Lower lobe of right lung (tissue), 2 donors: Measurements from ENCODE around the gene BCAM. TPM values are rescaled to one million over a fixed set of nuclear protein-coding genes. Genes with fewer than 3 reads are reported as not detected.

Experiments used
- ATAC-seq, 2 donors: fragments of 200-7000 bp; cut with Tn5 transposase; one replicate each; pipeline ENCODE4 v1.9.1; 2020 to 2022; ENCODE audit warnings: mild to moderate bottlenecking in 2 of 2, moderate library complexity in 2 of 2
- DNase-seq: peaks from one replicate; pipeline ENCODE4 v3.0.0-alpha.2; 2020
- H3K27ac ChIP-seq: fragments of 200-600 bp; one replicate; pipeline ENCODE4 v1.8.0; 2022
- H3K27me3 ChIP-seq: fragments of 200-600 bp; one replicate; pipeline ENCODE4 v1.8.0; 2022; ENCODE audit warnings: low read depth
- H3K36me3 ChIP-seq: fragments of 200-600 bp; one replicate; pipeline ENCODE4 v1.8.0; 2022; ENCODE audit warnings: mild to moderate bottlenecking
- H3K4me1 ChIP-seq: fragments of 200-600 bp; one replicate; pipeline ENCODE4 v1.8.0; 2022
- H3K4me3 ChIP-seq: fragments of 200-600 bp; one replicate; pipeline ENCODE4 v1.8.0; 2022; ENCODE audit warnings: mild to moderate bottlenecking
- H3K9me3 ChIP-seq: fragments of 200-600 bp; one replicate; pipeline ENCODE4 v1.8.0; 2022
- intact Hi-C: fragments of 100-400 bp; cut with DNase I; formaldehyde crosslinking; loops from one replicate; pipeline ENCODE4 v1.11.0; 2022
- total RNA-seq: library from RNA; stranded (reverse); fragmentation: NEBNext Ultra II Directional; extraction: Animal tissue kit (Norgen Biotek cat#: 25700); gene quantifications from one replicate; pipeline ENCODE4 v1.2.1, GENCODE V29; 2021
- TF ChIP-seq, protein P1 (sequence below): fragments of 200-600 bp; IDR thresholded peaks from one replicate; pipeline ENCODE4 v1.8.0; 2022; ENCODE audit warnings: antibody characterized with exemption, mild to moderate bottlenecking
- donor health status: DM: no; HTN: yes; CAD: no; lungs with severe emphysema.

BCAM gene
- total RNA-seq, 1 donor from 2014 or later: 205 TPM

DNA sequence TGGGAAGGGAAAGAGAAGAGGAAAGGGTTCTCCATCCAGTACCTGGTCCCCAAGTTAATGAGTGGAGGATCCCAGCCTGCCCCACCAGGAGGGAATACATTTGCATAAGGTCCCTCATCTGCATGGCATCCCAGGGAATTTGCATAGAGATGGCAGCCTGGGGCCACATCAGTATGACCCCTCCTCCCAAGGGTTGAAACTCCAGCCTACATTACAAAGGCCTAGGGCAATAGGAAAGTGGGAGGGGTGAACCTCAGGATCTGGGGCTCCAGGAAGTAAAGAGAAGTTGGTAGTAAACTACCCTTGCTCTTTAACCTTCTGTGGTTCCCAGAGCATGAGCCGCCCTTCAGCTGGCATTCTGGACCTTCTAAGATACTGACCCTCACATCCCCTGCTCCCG lies 30.4 kb downstream of the BCAM start:
- Histone ChIP-seq H3K4me3 (no peak overlapping the region), H3K4me1 (peaks cover 6% of the 10 kb centered on the region), H3K27ac (no peak overlapping the region), H3K36me3 (no peaks in the 10 kb centered on the region), H3K27me3 (no peaks in the 10 kb centered on the region), H3K9me3 (no peaks in the 10 kb centered on the region)
- TF ChIP-seq, protein P1, sequence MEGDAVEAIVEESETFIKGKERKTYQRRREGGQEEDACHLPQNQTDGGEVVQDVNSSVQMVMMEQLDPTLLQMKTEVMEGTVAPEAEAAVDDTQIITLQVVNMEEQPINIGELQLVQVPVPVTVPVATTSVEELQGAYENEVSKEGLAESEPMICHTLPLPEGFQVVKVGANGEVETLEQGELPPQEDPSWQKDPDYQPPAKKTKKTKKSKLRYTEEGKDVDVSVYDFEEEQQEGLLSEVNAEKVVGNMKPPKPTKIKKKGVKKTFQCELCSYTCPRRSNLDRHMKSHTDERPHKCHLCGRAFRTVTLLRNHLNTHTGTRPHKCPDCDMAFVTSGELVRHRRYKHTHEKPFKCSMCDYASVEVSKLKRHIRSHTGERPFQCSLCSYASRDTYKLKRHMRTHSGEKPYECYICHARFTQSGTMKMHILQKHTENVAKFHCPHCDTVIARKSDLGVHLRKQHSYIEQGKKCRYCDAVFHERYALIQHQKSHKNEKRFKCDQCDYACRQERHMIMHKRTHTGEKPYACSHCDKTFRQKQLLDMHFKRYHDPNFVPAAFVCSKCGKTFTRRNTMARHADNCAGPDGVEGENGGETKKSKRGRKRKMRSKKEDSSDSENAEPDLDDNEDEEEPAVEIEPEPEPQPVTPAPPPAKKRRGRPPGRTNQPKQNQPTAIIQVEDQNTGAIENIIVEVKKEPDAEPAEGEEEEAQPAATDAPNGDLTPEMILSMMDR: no peak
- DNase-seq: no peak
- no peak for ATAC-seq
- intact Hi-C loops: no loop called here

- intact Hi-C loops: no loop called here
- H3K27ac ChIP-seq: no peak overlapping the region
- H3K27me3 ChIP-seq: no peaks in the 10 kb centered on the region
- no peaks in the 10 kb centered on the region for H3K9me3 ChIP-seq
- DNase-seq (no peak), ATAC-seq (no peak)
- peaks cover 17% of the 10 kb centered on the region for H3K4me1 ChIP-seq
- TF ChIP-seq, protein P1: no peak
- no peaks in the 10 kb centered on the region for H3K36me3 ChIP-seq
- H3K4me3 ChIP-seq: no peak overlapping the region
These were observed 31.9 kb downstream of the BCAM start for GRCh38 chr19:44840811-44841210.

- TF ChIP-seq, protein P1: no peak
- Histone ChIP-seq H3K27ac (peak overlapping the region; percentile 46), H3K27me3 (no peaks in the 10 kb centered on the region), H3K4me3 (no peak overlapping the region), H3K36me3 (no peaks in the 10 kb centered on the region), H3K4me1 (peaks cover 17% of the 10 kb centered on the region), H3K9me3 (no peaks in the 10 kb centered on the region)
- intact Hi-C loops: no loop called here
- peak; percentile 4 to 5 for ATAC-seq
- peak; percentile 82 for DNase-seq
These were observed 32.3 kb downstream of the BCAM start for GRCh38 chr19:44841231-44841630.

- Histone ChIP-seq H3K9me3 (no peaks in the 10 kb centered on the region), H3K27ac (peak overlapping the region; percentile 86), H3K4me1 (peaks cover 44% of the 10 kb centered on the region), H3K27me3 (no peaks in the 10 kb centered on the region), H3K36me3 (no peaks in the 10 kb centered on the region), H3K4me3 (peak overlapping the region; percentile 85)
- ATAC-seq (no peak), DNase-seq (peak; percentile 67)
- intact Hi-C loops: no loop called here
- TF ChIP-seq, protein P1: no peak
These were observed 36.3 kb downstream of the BCAM start for GRCh38 chr19:44845286-44845611.

DNA sequence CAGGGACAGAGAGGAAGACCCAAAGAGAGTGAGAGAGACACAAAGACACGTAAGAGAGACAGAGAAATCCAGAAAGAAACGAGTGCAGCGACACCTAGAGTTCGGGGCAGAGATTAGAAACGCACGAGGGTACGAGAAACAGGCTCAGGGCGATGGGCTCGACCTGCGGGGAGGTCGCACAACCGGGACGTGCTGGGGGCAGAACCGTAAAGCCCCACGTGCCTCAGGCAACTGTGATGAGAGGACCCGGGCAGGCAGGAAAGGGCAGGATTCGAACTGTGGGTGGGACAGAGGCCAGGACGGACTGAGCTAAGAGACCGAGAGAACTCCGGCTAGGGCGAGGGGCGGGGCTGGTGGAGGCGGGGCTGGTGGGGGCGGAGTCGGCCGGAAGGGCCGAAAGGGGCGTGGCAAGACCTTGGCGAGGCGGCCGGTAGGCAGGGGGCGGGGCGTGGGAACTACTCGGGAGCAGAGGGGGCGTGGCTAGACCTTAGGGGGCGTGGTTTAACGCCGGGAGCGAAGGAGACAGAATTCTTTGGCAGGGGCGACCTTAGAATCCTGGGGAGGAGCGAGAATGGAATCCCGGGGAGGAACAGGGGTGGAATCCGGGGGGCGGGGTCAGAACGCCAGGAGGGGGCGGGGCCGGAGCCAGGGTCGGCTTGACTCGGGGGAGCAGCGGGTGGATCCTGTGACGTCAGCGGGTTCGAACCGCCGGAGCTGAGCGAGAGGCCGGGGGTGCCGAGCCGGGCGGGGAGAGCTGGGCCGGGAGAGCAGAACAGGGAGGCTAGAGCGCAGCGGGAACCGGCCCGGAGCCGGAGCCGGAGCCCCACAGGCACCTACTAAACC lies 36.9 kb downstream of the BCAM start, which contains the start of gene NECTIN2:
TSS of gene NECTIN2 (plus strand) at position 686 of the 843 bp plus-strand sequence. CDS start 229 bp downstream, outside the sequence.
- ATAC-seq (peak; percentile 87 to 93), DNase-seq (peak; percentile 99)
- intact Hi-C loops: no loop called here
- Histone ChIP-seq H3K9me3 (no peaks in the 10 kb centered on the region), H3K4me3 (peak within 1 kb of the TSS; percentile 85), H3K36me3 (no peaks in the 10 kb centered on the region), H3K4me1 (peaks cover 44% of the 10 kb centered on the region), H3K27me3 (no peaks in the 10 kb centered on the region), H3K27ac (peak within 1 kb of the TSS; percentile 97)
- TF ChIP-seq, protein P1: peak; percentile 60
